Left ventricle myocardium superior (tissue), 1 donor: ENCODE results near the gene CMIP. TPM values are rescaled to one million over a fixed set of nuclear protein-coding genes. Genes with fewer than 3 reads are reported as not detected.
"Not testable (repeated sequence)": the region's sequence is repeated elsewhere in the genome, so short reads cannot be mapped to it uniquely, and the experiment has no call there.

Experiments used
- ATAC-seq: fragments of 200-7000 bp; cut with Tn5 transposase; one replicate; pipeline ENCODE4 v1.9.1; 2020; ENCODE audit warnings: mild to moderate bottlenecking, moderate library complexity
- DNase-seq: peaks from one replicate; pipeline ENCODE4 v3.0.0-alpha.2; 2020
- intact Hi-C: fragments of 100-400 bp; cut with micrococcal nuclease; formaldehyde crosslinking; loops from one replicate; pipeline ENCODE4 v1.11.0; 2022
- total RNA-seq: library from RNA; stranded (reverse); fragmentation: NEBNext Ultra II Directional; extraction: Animal tissue kit (Norgen Biotek cat#: 25700); gene quantifications from one replicate; pipeline ENCODE4 v1.2.1, GENCODE V29; 2021
- donor health status: DM: no; HTN: yes; CAD: no; lungs with severe emphysema.

The CMIP gene
- total RNA-seq, 1 donor from 2014 or later = 9.7 TPM

- ATAC-seq (peak; percentile 59), DNase-seq (peak; percentile 65)
- intact Hi-C loops = no loop called here
These were observed 294.3 kb downstream of the CMIP start for GRCh38 chr16:81738783-81739496.

DNA sequence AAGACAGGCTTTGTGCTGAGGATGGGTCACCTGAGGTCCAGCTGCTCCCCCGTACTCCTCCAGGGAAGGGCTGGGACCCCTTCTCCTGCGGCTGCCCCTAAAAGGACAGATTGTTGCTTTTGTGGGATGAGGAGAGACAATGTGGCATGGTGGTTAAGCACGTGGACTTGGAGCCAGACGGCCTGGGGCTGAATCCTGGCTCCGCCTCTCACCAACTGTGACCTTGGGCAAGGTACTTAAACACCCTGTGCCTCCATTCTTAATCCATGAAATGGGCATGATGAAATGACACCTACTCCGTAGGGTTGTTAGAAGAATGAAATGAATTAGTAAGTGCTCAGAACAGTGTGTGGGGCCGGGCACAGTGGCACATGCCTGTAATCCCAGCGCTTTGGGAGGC is 294.9 kb downstream of the CMIP start:
- ATAC-seq (no peak), DNase-seq (no peak)
- intact Hi-C loops = no loop called here

- intact Hi-C loops = no loop called here
- DNase-seq = no peak
- no peak for ATAC-seq
These were observed 295.6 kb downstream of the CMIP start for GRCh38 chr16:81740169-81740568.

DNA sequence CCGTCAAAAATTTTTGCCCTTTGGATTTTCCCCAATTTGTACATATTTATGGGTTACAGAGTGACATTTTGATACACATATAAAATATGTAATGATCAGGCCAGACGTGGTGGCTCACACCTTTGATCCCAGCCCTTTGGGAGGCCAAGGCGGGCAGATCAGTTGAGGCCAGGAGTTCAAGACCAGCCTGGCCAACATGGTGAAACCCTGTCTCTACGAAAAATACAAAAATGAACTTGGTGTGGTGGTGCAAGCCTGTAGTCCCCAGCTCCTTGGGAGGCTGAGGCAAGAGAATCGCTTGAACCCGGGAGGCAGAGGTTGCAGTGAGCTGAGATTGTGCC is 296.8 kb downstream of the CMIP start:
- intact Hi-C loops, ATAC-seq, DNase-seq: not testable (repeated sequence)

- DNase-seq (no peak), ATAC-seq (no peak)
- intact Hi-C loops = no loop called here
These were observed 299.8 kb downstream of the CMIP start for GRCh38 chr16:81744385-81744784.

- no peak for DNase-seq
- no peak for ATAC-seq
- intact Hi-C loops = no loop called here
These were observed 300.3 kb downstream of the CMIP start for GRCh38 chr16:81744911-81745310.

- intact Hi-C loops = no loop called here
- DNase-seq (peak; percentile 79), ATAC-seq (peak; percentile 93)
These were observed 301.3 kb downstream of the CMIP start for GRCh38 chr16:81745704-81746558.

DNA sequence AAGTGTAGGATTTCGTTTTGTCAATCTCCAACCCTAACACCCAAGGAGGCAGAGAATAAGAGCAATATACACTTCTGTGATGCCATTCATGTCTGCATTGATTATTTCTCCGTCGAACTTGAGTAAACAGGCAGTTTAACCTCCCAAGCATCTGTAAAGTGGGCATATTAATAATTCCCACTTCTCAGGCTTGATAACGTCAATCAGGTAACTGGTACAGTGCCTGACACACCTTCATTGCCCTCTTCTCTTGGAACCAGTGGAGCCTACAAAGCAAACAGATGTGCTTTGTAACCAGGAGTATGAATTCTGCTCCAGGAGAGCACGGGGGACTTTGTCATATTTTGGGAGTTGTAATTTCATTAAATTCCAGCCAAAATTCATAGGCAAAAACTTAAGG is 302.0 kb downstream of the CMIP start:
- intact Hi-C loops = no loop called here
- DNase-seq (no peak), ATAC-seq (no peak)

DNA sequence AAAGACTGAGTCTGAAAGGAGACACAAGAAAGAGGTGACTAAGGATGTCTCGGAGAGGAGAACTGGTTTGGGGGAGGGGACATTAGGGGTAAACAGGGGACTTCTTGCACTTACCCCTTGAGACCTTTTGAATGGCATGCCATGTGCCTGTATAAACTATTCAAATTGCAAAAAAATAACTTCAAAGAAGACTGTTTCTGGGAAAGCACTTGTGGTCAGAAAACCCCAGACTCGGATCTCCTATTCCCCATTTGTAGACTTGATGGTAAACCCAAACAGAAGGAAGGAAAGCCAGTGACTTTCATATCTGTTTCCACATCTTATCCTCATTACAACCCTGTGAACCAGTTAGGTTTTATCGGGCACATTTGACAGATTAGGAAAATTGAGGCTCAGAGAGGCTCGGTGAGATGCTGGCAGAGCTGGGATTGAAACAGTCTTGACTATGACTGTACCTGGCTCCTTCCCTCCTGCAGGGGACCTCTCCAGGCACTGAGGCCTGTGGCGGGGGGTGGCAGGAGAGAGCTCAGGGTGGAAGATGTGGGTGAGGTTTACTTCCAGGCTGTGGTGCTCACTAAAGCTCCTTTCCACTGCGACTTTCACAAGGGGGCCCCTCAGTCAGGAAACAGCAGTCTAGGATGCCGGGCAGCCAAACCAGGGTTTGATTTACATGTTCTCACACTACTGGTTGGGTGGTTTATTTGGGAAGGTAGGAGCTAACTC is 304.0 kb downstream of the CMIP start:
- intact Hi-C loops = no loop called here
- DNase-seq (no peak), ATAC-seq (no peak)

DNA sequence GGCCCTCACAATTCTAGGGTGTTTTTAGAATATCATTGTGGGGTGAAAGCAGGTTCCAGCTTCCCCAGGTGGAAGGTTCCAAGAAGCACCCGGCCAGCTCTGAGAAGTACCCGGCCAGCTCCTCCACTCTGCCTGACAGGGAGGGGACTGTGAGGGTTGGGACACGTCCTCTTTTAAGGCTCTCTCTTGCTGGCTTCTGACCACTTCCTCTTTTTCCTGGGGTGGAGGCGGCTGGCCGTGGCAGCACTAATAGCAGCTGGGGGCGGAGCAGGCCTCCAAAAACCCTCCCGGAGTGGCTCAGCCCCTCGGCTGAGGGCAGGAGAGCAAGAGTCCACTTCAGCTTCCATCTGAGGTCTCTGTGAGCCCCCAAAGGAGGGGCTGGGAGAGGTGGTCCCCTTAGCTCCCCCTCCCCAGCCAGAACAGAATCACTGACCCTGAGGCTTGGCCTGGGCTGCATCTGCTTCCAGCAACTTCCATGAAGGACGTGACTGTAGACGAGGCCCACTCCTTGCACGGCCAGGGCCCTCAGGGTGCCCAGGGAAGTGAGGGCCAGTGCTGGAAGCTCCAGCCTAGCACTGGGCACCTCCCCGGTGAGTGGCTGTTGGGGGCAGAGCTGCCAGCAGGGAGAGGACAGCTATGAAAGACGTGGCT is 307.7 kb downstream of the CMIP start:
- intact Hi-C loops = no loop called here
- ATAC-seq (peak; percentile 84), DNase-seq (peak; percentile 68)

GRCh38 chr16:81752876-81753227 is 308.2 kb downstream of the CMIP start:
- DNase-seq (no peak), ATAC-seq (no peak)
- intact Hi-C loops = no loop called here

GRCh38 chr16:81754858-81755257 is 310.2 kb downstream of the CMIP start:
- intact Hi-C loops = no loop called here
- no peak for ATAC-seq

DNA sequence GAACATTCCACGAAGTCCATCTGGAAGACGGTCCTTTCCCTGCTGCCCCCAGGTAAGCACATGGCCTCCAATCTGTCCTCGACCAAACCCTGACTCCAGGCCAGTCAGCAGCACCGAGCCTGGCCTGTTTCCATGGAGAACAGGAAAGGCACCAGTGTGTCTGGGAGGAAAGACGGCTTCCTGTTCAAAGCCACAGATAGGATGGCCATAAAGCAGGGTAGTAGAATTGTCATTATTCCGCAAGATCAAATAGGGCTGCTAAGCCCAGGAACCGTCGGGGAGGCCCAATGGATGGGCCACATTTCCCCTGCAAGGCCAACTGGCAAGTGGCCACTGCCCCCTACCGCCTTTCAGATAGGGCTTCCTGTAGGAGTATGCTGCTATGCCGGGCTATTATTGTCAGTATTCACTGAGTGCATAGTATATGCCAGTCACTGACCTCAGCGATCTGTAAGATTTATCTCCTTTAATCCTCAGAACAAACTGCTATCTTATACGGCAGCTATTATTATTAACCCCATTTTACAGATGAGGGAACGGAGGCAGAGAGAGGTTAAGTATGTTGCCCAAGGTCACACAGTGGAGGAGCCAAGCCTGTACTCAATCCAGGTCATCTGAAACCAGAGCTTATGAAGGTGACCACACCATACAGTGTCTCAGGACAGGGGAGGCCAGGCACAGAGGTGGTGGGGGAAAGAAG is 311.5 kb downstream of the CMIP start:
- intact Hi-C loops = no loop called here
- peak; percentile 53 for DNase-seq
- ATAC-seq = peak; percentile 57

More at GRCh38 chr16:81754858-81755257, 310.2 kb downstream of the CMIP start:
- no peak for DNase-seq

GRCh38 chr16:81756615-81757356 is 312.2 kb downstream of the CMIP start:
- intact Hi-C loops = no loop called here
- ATAC-seq (no peak), DNase-seq (no peak)

- intact Hi-C loops = no loop called here
- ATAC-seq = no peak
- no peak for DNase-seq
These were observed 313.8 kb downstream of the CMIP start for GRCh38 chr16:81758376-81758775.
